Activated naive CD4-positive, alpha-beta T cell treated with anti-CD3 and anti-CD28 coated beads for 36 hours (primary cell): ENCODE measurements around the gene PIK3R3. TPM values are rescaled to one million over a fixed set of nuclear protein-coding genes. Genes with fewer than 3 reads are reported as not detected.

Source experiments
- CTCF ChIA-PET: fragments of 350-600 bp; sonication (Branson Sonifier 250); formaldehyde crosslinking; loops from one replicate; lab custom pipeline; 2021; ENCODE audit warnings: antibody characterized with exemption; lab: Charles Lee
- DNase-seq: peaks from one replicate; pipeline ENCODE4 v3.0.0-alpha.2; 2020
- H3K27ac Mint-ChIP-seq: one replicate; pipeline ENCODE4 v1.8.0; 2021; ENCODE audit warnings: mild to moderate bottlenecking, mixed read lengths
- H3K27me3 Mint-ChIP-seq: one replicate; pipeline ENCODE4 v1.8.0; 2021; ENCODE audit warnings: low read depth, mixed read lengths
- H3K36me3 Mint-ChIP-seq: one replicate; pipeline ENCODE4 v1.8.0; 2021; ENCODE audit warnings: low read depth, mixed read lengths
- H3K4me1 Mint-ChIP-seq: one replicate; pipeline ENCODE4 v1.8.0; 2021; ENCODE audit warnings: low read depth, mixed read lengths
- H3K4me3 Mint-ChIP-seq: one replicate; pipeline ENCODE4 v1.8.0; 2021; ENCODE audit warnings: mild to moderate bottlenecking, moderate library complexity, mixed read lengths
- H3K9me3 Mint-ChIP-seq: one replicate; pipeline ENCODE4 v1.8.0; 2021; ENCODE audit warnings: mixed read lengths
- intact Hi-C: fragments of 100-400 bp; cut with micrococcal nuclease; formaldehyde crosslinking; loops from one replicate; pipeline ENCODE4 v1.15.1; 2023
- total RNA-seq, 2 experiments: library from RNA; stranded (reverse); gene quantifications; one replicate each; pipeline ENCODE4 v1.2.3, GENCODE V29; 2021

Gene PIK3R3
- total RNA-seq, 2 experiments from 2014 or later: 0.45 to 0.49 TPM

DNA sequence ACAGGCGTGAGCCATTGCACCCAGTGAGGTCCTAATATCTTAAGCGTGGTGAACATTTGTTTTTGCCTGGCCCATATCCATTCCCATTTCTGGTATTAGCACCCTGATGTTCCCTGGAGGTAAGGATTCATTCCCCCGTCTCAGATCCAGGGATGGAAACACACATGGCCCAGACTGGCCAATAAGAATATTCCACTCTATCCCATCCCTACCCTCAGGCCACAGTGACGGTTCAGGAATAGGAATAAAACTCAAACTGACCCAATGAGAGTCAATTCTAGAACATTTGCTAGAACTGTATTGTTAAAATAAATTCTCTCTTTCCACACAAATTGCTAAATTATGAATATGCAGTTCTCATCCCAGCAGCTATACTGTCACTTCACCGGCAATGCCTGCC, 76.1 kb downstream of the PIK3R3 start:
- DNase-seq: no peak
- CTCF ChIA-PET: interaction anchor here (1.0 kb wide), 1 partner anchor 168 kb away, joined by 4 read pairs; no protein-coding TSS in a partner anchor
- intact Hi-C loops: no loop called here
- no peaks in the 10 kb centered on the region for H3K4me1 Mint-ChIP-seq
- no peak overlapping the region for H3K27ac Mint-ChIP-seq
- no peaks in the 10 kb centered on the region for H3K9me3 Mint-ChIP-seq
- no peaks in the 10 kb centered on the region for H3K36me3 Mint-ChIP-seq
- H3K4me3 Mint-ChIP-seq: no peak overlapping the region
- H3K27me3 Mint-ChIP-seq: no peaks in the 10 kb centered on the region

DNA sequence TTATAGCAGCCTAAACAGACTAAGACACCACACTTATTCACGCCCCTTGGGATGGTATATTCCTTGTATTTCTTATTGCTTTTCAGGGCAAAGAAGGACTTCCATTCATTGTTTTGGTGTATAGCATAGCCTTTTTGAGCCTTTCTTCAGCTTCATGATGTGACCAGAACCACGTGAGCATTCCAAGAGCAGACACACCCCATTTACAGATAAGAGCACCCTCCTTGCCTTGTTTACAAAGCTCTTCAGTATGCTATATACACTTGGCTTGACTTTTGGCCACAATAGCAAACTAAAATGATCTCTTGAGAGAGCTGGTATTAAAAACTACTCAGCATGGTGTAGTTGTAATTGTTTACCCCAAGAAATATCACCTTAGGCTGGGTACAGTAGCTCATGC, 78.7 kb downstream of the PIK3R3 start:
- no peaks in the 10 kb centered on the region for H3K27me3 Mint-ChIP-seq
- no peaks in the 10 kb centered on the region for H3K36me3 Mint-ChIP-seq
- H3K4me3 Mint-ChIP-seq: no peak overlapping the region
- DNase-seq: no peak
- no peak overlapping the region for H3K27ac Mint-ChIP-seq
- CTCF ChIA-PET: interaction anchor here (1.7 kb wide), 1 partner anchor 21 kb away, joined by 3 read pairs; no protein-coding TSS in a partner anchor
- H3K4me1 Mint-ChIP-seq: no peaks in the 10 kb centered on the region
- H3K9me3 Mint-ChIP-seq: no peaks in the 10 kb centered on the region
- intact Hi-C loops: no loop called here

DNA sequence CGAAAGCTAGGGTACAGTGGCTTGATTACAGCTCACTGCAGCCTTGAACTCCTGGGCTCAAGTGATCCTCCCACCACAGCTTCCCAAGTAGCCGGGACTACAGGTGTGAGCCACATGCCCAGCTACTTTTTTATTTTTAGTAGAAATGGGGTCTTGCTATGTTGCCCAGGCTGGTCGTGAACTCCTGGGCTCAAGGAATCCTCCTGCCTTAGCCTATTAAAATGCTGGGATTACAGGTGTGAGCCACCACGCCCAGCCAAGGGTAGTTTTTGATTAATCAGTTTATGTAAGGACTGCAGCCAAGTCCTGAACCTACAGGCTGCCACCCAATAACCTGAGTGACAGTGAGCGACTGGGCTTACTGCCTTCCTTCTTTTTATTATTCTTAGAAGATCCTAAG, 88.3 kb downstream of the PIK3R3 start:
- no peaks in the 10 kb centered on the region for H3K36me3 Mint-ChIP-seq
- CTCF ChIA-PET: interaction anchor here (0.6 to 0.9 kb wide), 2 partner anchors 179 to 181 kb away, joined by 3 to 6 read pairs; no protein-coding TSS in a partner anchor
- no peak overlapping the region for H3K4me3 Mint-ChIP-seq
- no peaks in the 10 kb centered on the region for H3K4me1 Mint-ChIP-seq
- no peaks in the 10 kb centered on the region for H3K9me3 Mint-ChIP-seq
- DNase-seq: no peak
- no peak overlapping the region for H3K27ac Mint-ChIP-seq
- intact Hi-C loops: no loop called here
- H3K27me3 Mint-ChIP-seq: no peaks in the 10 kb centered on the region

DNA sequence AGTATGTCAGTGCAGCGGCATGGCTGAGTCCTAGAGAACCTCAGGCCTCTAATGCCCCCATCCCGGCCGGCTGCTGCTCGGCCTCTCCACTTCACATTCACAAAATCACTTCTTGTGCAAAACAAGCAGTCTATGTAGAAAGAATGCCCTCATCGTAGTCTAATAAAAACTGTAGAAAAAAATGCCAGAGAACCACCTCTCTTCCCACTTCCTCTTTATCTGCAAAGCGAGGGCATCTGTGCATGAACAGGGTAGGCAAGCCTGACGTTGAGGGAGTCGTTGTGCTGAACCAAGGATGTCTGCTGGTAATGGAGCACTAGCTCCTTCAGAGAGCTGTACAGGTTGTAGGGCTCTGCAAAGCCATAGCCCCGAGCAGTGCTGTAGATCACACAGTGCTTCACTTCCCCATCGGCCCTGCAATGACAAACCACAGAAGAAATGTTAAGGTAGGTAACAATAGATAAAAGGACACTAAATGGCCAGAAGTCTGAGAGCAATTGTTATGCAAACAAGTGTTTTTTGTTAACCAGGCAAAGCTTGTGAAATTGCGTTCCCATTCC, 88.9 kb downstream of the PIK3R3 start:
- H3K4me1 Mint-ChIP-seq: no peaks in the 10 kb centered on the region
- no peak overlapping the region for H3K27ac Mint-ChIP-seq
- no peak overlapping the region for H3K4me3 Mint-ChIP-seq
- no peaks in the 10 kb centered on the region for H3K36me3 Mint-ChIP-seq
- intact Hi-C loops: no loop called here
- CTCF ChIA-PET: interaction anchor here (0.6 to 0.9 kb wide), 3 partner anchors 137 to 181 kb away, joined by 3 to 6 read pairs (median 3); no protein-coding TSS in a partner anchor
- H3K27me3 Mint-ChIP-seq: no peaks in the 10 kb centered on the region
- no peak for DNase-seq
- H3K9me3 Mint-ChIP-seq: no peaks in the 10 kb centered on the region

- H3K27me3 Mint-ChIP-seq: no peaks in the 10 kb centered on the region
- intact Hi-C loops: no loop called here
- no peak overlapping the region for H3K27ac Mint-ChIP-seq
- no peaks in the 10 kb centered on the region for H3K4me1 Mint-ChIP-seq
- CTCF ChIA-PET: interaction anchor here (0.5 kb wide), 1 partner anchor 194 kb away, joined by 4 read pairs; no protein-coding TSS in a partner anchor
- no peak for DNase-seq
- no peak overlapping the region for H3K4me3 Mint-ChIP-seq
- no peaks in the 10 kb centered on the region for H3K36me3 Mint-ChIP-seq
- H3K9me3 Mint-ChIP-seq: no peaks in the 10 kb centered on the region
Observed at GRCh38 chr1:46041974-46042373, 90.5 kb downstream of the PIK3R3 start.

- no peak for DNase-seq
- Mint-ChIP-seq H3K4me1 (no peaks in the 10 kb centered on the region), H3K27me3 (no peaks in the 10 kb centered on the region), H3K9me3 (no peaks in the 10 kb centered on the region), H3K27ac (no peak overlapping the region), H3K36me3 (no peaks in the 10 kb centered on the region), H3K4me3 (no peak overlapping the region)
- CTCF ChIA-PET: interaction anchor here (0.5 kb wide), 1 partner anchor 194 kb away, joined by 4 read pairs; no protein-coding TSS in a partner anchor
- intact Hi-C loops: no loop called here
Observed at GRCh38 chr1:46041551-46041950, 90.9 kb downstream of the PIK3R3 start.

- Mint-ChIP-seq H3K27ac (no peak overlapping the region), H3K9me3 (no peaks in the 10 kb centered on the region), H3K36me3 (no peaks in the 10 kb centered on the region), H3K27me3 (no peaks in the 10 kb centered on the region), H3K4me3 (no peak overlapping the region), H3K4me1 (no peaks in the 10 kb centered on the region)
- CTCF ChIA-PET: interaction anchor here (1.0 to 7.6 kb wide), 3 partner anchors 130 to 184 kb away, joined by 3 to 98 read pairs (median 21); partner anchors contain the start of gene P3R3URF
- no peak for DNase-seq
- intact Hi-C loops: loop anchor here (10.0 kb wide), 1 partner anchor 305 kb away; the partner anchor contains the start of gene NSUN4
Observed at GRCh38 chr1:46039571-46040052, 92.8 kb downstream of the PIK3R3 start.

DNA sequence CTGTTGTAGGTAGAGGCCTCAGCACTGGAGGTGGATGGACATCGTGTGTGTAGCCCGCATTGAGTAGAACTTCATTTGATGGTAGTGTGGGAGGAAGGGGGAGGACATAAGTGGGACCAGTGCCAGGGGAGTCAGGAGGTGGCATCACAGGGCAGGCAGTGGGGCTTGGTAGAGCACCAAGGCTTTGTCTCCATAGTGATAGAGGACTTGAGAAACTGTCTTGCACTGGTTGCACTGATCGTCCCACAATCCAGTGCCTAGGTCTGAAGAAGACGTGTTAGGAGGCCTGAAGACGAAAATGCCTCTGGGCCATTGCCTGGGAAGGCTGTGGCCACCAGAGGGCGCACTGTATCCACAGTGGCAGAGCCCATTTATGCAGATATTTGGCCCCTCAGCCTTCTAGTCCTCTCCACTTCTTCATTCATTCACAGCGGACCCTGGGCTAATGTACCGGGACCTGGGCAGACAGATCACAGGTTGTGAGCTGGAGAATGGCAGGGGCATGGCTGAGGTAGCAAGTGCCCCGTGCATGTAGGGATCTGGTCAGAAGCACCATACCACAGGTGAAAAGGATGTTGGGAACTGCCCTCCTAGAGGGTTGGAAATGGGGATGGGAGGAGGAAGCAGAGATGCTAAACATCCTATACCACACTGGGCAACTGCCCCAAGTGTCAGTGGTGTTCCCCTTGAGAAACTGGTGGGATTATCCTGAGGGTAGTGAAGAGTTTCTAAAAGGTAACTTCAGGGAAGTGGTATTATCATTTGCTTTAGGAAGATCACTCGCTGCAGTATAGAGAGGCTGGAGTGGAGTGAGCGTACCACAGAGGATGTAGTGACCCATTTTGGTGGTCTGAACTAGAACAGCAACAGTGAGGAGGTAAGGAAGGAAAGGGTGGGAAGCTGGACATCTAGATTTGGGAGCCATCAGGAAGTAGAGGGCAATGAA, 95.3 kb downstream of the PIK3R3 start:
- Mint-ChIP-seq H3K27me3 (no peaks in the 10 kb centered on the region), H3K9me3 (no peaks in the 10 kb centered on the region), H3K4me1 (no peaks in the 10 kb centered on the region), H3K36me3 (no peaks in the 10 kb centered on the region), H3K4me3 (no peak overlapping the region), H3K27ac (no peak overlapping the region)
- intact Hi-C loops: loop anchor here (1.0 to 10.0 kb wide), 3 partner anchors 142 to 308 kb away; partner anchors contain the start of gene NSUN4
- CTCF ChIA-PET: interaction anchor here (0.6 to 7.6 kb wide), 17 partner anchors 12 to 208 kb away, joined by 3 to 98 read pairs (median 4); partner anchors contain the start of genes P3R3URF and PIK3R3
- DNase-seq: peak; percentile 91

GRCh38 chr1:46034601-46035516, 97.6 kb downstream of the PIK3R3 start:
- Mint-ChIP-seq H3K27me3 (no peaks in the 10 kb centered on the region), H3K4me3 (no peak overlapping the region), H3K9me3 (no peaks in the 10 kb centered on the region), H3K36me3 (peaks cover 2% of the 10 kb centered on the region), H3K27ac (no peak overlapping the region), H3K4me1 (no peaks in the 10 kb centered on the region)
- intact Hi-C loops: loop anchor here (10.0 kb wide), 1 partner anchor 310 kb away; the partner anchor contains the start of gene NSUN4
- DNase-seq: no peak
- CTCF ChIA-PET: interaction anchor here (0.7 to 7.6 kb wide), 5 partner anchors 9 to 191 kb away, joined by 3 to 98 read pairs (median 5); partner anchors contain the start of gene P3R3URF

- DNase-seq: no peak
- no peak overlapping the region for H3K4me3 Mint-ChIP-seq
- H3K4me1 Mint-ChIP-seq: no peaks in the 10 kb centered on the region
- CTCF ChIA-PET: interaction anchor here (1.0 to 1.1 kb wide), 2 partner anchors 9 to 150 kb away, joined by 3 read pairs; no protein-coding TSS in a partner anchor
- H3K36me3 Mint-ChIP-seq: peaks cover 2% of the 10 kb centered on the region
- H3K9me3 Mint-ChIP-seq: no peaks in the 10 kb centered on the region
- intact Hi-C loops: loop anchor here (10.0 kb wide), 1 partner anchor 314 kb away; the partner anchor contains the start of gene NSUN4
- H3K27me3 Mint-ChIP-seq: no peaks in the 10 kb centered on the region
- no peak overlapping the region for H3K27ac Mint-ChIP-seq
Observed at GRCh38 chr1:46030876-46031660, 101.4 kb downstream of the PIK3R3 start.
